Pulmonary artery endothelial cell (primary cell): ENCODE data around the gene CCT3. TPM values are rescaled to one million over a fixed set of nuclear protein-coding genes. Genes with fewer than 3 reads are reported as not detected.
"Not testable (repeated sequence)": the region's sequence is repeated elsewhere in the genome, so short reads cannot be mapped to it uniquely, and the experiment has no call there.

Experiments used
- DNase-seq: peaks from one replicate; pipeline ENCODE4 v3.0.0-alpha.2; 2011; ENCODE audit warnings: low read depth, low spot score
- total RNA-seq: library from RNA; depleted of rRNA; stranded (reverse); fragments of >200 nt; gene quantifications from 2 replicates; pipeline ENCODE4 v1.2.3, GENCODE V29; 2014

The CCT3 gene
- total RNA-seq, 1 donor from 2014 or later: 627 TPM

GRCh38 chr1:156337052-156337887 is 822 bp downstream of the CCT3 start:
- DNase-seq: no peak

- no peak for DNase-seq
These were observed 1.9 kb downstream of the CCT3 start for GRCh38 chr1:156336242-156336641.

GRCh38 chr1:156323179-156323578 is 14.9 kb downstream of the CCT3 start:
- DNase-seq: not testable (repeated sequence)

GRCh38 chr1:156320560-156320959 is 17.5 kb downstream of the CCT3 start:
- DNase-seq: no peak

- DNase-seq: no peak
These were observed 18.4 kb downstream of the CCT3 start for GRCh38 chr1:156319664-156320063.

GRCh38 chr1:156316909-156317308 is 21.2 kb downstream of the CCT3 start:
- DNase-seq: no peak

GRCh38 chr1:156310962-156311361 is 27.1 kb downstream of the CCT3 start:
- DNase-seq: no peak

- no peak for DNase-seq
These were observed 30.0 kb downstream of the CCT3 start for GRCh38 chr1:156308078-156308477.

- no peak for DNase-seq
These were observed 32.9 kb downstream of the CCT3 start for GRCh38 chr1:156305215-156305614.

- DNase-seq: no peak
These were observed 34.9 kb downstream of the CCT3 start for GRCh38 chr1:156303241-156303640.

GRCh38 chr1:156298852-156299357 is 39.2 kb downstream of the CCT3 start, which contains the start of gene VHLL:
VHLL (minus strand) TSS chr1:156299307; CDS start chr1:156299189, 118 bp downstream.
- no peak for DNase-seq

- peak; percentile 20 for DNase-seq
These were observed 42.6 kb downstream of the CCT3 start, which contains the start of gene GLMP for GRCh38 chr1:156295391-156295947. GLMP (minus strand) TSS chr1:156295679; CDS start chr1:156295645, 34 bp downstream.

GRCh38 chr1:156293895-156294294 is 44.2 kb downstream of the CCT3 start:
- no peak for DNase-seq

- DNase-seq: no peak
These were observed 45.0 kb downstream of the CCT3 start for GRCh38 chr1:156293098-156293434.

GRCh38 chr1:156291226-156292061 is 46.6 kb downstream of the CCT3 start:
- DNase-seq: peak; percentile 48

GRCh38 chr1:156289857-156290256 is 48.2 kb downstream of the CCT3 start:
- DNase-seq: no peak

GRCh38 chr1:156286061-156286460 is 52.0 kb downstream of the CCT3 start:
- DNase-seq: no peak

GRCh38 chr1:156285437-156285836 is 52.7 kb downstream of the CCT3 start:
- no peak for DNase-seq

- no peak for DNase-seq
These were observed 53.3 kb downstream of the CCT3 start for GRCh38 chr1:156284757-156285156.

GRCh38 chr1:156284112-156284511 is 54.0 kb downstream of the CCT3 start, which contains the start of gene TMEM79:
TMEM79 (plus strand) TSS chr1:156284325; CDS start chr1:156285227, 902 bp downstream.
- DNase-seq: no peak

GRCh38 chr1:156283521-156283920 is 54.6 kb downstream of the CCT3 start:
- no peak for DNase-seq
